Fibroblast of pulmonary artery (primary cell): Measurements from ENCODE around the gene PSAT1.

ENCODE experiments used
- DNase-seq: peaks from one replicate; pipeline ENCODE4 v3.0.0-alpha.2; 2010; ENCODE audit warnings: low read depth
- H3K4me3 ChIP-seq: replicated peaks from 2 replicates; pipeline ENCODE4 v1.5.1; 2011; ENCODE audit warnings: low read depth, mild to moderate bottlenecking, control low read depth, low read length, moderate library complexity
- CTCF ChIP-seq: IDR thresholded peaks from 2 replicates; pipeline ENCODE4 v1.5.1; 2011; ENCODE audit warnings: mild to moderate bottlenecking, control low read depth, low read length, inconsistent platforms; ENCODE audit errors: missing control alignments

The PSAT1 gene

GRCh38 chr9:78297672-78297961 lies 692 bp downstream of the PSAT1 start:
- H3K4me3 ChIP-seq: peak overlapping the region; percentile 86
- DNase-seq: no peak
- TF ChIP-seq CTCF: no peak

GRCh38 chr9:78298046-78298765 lies 1.3 kb downstream of the PSAT1 start:
- DNase-seq: no peak
- TF ChIP-seq CTCF: no peak

GRCh38 chr9:78300209-78300608 lies 3.3 kb downstream of the PSAT1 start:
- no peak for DNase-seq
- H3K4me3 ChIP-seq: no peak overlapping the region
- TF ChIP-seq CTCF: no peak

More at GRCh38 chr9:78298046-78298765, 1.3 kb downstream of the PSAT1 start:
- H3K4me3 ChIP-seq: peak overlapping the region; percentile 86

- H3K4me3 ChIP-seq: no peak overlapping the region
- no peak for TF ChIP-seq CTCF
- DNase-seq: no peak
Measured at GRCh38 chr9:78301466-78301865, 4.5 kb downstream of the PSAT1 start.

GRCh38 chr9:78303377-78304062 lies 6.6 kb downstream of the PSAT1 start:
- TF ChIP-seq CTCF: no peak
- H3K4me3 ChIP-seq: no peak overlapping the region

GRCh38 chr9:78304357-78304756 lies 7.4 kb downstream of the PSAT1 start:
- H3K4me3 ChIP-seq: no peak overlapping the region
- no peak for DNase-seq
- TF ChIP-seq CTCF: no peak

More at GRCh38 chr9:78303377-78304062, 6.6 kb downstream of the PSAT1 start:
- no peak for DNase-seq
